ENCODE data around the gene KRT86.

DNA sequence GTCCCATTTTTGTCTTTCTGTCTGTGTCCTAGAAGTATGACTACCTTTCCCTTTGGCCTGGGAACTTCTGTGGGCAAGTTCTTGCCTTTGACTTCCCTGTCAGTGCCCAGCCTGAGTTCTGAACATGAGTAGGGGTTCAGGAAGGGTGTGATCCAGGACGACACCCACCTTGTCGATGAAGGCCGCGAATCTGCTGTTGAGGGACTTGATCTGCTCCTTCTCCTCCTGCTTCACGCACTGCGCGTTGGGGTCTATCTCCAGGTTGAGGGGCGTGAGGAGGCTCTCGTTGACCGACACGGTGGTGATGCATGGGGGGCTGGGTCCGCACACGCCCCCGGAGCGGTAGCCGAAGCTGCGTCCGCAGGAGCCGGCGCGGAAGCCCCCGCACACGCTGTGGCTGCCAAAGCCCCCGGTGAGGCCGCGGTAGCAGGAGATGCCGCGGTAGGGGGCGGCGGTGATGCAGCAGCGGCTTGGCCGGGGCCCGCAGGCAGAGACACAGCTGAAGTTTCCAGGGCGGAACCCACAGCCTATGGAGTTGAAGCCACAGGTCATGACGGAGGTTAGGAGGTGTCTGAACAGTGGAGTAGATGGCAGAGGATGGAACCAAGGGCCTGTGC is 46.4 kb downstream of the KRT86 start, which contains the start of gene KRT83:
- TF ChIP-seq, protein P1, sequence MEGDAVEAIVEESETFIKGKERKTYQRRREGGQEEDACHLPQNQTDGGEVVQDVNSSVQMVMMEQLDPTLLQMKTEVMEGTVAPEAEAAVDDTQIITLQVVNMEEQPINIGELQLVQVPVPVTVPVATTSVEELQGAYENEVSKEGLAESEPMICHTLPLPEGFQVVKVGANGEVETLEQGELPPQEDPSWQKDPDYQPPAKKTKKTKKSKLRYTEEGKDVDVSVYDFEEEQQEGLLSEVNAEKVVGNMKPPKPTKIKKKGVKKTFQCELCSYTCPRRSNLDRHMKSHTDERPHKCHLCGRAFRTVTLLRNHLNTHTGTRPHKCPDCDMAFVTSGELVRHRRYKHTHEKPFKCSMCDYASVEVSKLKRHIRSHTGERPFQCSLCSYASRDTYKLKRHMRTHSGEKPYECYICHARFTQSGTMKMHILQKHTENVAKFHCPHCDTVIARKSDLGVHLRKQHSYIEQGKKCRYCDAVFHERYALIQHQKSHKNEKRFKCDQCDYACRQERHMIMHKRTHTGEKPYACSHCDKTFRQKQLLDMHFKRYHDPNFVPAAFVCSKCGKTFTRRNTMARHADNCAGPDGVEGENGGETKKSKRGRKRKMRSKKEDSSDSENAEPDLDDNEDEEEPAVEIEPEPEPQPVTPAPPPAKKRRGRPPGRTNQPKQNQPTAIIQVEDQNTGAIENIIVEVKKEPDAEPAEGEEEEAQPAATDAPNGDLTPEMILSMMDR (IDR thresholded peaks at IDR 0.05; ENCODE audit: low read depth, low read length) = no peak
- TF ChIP-seq EZH2phosphoT487 (IDR thresholded peaks at IDR 0.05; ENCODE audit: low read depth) = no peak

All from OCI-LY3 (cell line).